T47D (cell line): ENCODE results near the gene METTL25B.

Source experiments
- DNase-seq, 2 experiments: peaks; one replicate each; pipeline versions ENCODE4 v3.0.0 to v3.0.0-alpha.2; 2011 to 2012; ENCODE audit warnings: low read depth in 1 of 2, low spot score in 1 of 2
- JUND ChIP-seq: IDR thresholded peaks from 2 replicates; pipeline ENCODE4 v1.6.1; 2012; ENCODE audit warnings: low read depth
- in situ Hi-C: cut with HindIII; loops from 2 replicates; pipeline ENCODE4 v1.10.0; 2016; ENCODE audit warnings: low sequenced_read_pairs, low pct_unique_long_range_greater_than_20kb

METTL25B gene

DNA sequence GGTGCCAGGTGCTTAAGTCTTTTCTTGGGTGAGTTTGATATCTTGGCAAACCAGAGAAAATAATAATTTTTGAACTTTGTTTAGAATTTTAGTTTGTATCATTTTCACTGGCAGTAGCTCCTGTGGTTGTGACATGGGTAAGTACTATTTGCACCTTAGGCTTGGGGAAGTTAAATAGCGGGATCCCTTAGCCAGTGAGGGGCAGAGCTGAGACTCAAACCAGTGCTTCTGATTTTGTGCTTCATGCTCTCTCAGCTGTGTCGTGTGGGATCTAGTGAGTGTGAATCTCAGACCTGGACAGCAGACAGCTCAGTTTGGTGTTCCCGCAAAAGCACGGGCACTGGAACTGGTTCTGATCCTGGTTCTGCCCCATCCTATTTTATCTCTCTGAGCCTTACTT is 48.7 kb downstream of the METTL25B start:
- no peak for DNase-seq
- no peak for TF ChIP-seq JUND
- in situ Hi-C loops, result no loop called here

DNA sequence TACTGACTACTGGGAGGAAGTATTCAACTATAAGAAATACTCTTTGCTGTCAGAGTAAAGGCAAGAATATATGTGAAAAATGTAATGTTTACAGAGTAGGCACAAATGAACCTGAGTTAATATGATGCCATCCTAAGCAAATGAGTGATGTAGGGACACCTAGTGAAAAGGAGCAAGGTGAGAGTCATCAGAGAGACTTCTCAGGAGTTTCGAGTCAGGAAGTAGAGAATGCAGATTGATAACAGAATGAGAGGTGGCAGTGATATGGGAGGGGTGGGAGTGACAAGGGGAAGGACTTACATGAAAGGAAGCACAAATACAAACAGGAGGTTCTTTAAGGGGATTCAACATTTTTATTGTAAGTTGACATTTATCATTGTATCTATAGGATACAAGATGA is 49.3 kb downstream of the METTL25B start:
- in situ Hi-C loops, result no loop called here
- no peak for TF ChIP-seq JUND
- no peak for DNase-seq

DNA sequence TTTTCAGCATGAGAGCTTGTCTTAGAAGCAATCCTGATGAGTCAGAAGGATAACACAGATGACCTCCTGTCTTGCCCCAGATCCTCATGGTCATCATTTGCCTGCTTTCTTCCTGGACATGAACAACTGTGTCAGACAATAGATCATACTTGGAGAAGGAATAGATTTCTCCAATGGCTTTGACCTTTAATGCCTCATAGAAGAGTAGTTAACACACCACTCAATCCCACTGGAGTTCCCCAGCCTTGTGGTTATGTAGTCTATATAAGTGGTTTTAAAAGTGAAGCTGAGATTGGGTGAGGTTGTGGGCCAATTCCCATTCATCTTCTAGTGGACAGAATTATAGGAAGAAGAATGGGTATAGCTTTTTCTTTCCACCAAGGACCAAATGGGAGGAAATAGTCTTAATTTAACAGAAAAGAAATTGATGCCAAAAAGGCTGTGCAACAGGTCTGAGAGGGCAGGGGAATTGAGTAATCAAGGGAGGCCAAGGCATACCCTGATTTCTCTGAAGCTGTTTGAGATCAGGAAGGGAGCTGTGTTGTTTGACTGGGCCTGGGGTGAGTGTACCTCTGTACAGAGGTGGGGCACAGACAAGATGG is 53.4 kb downstream of the METTL25B start:
- no peak for DNase-seq
- in situ Hi-C loops, result no loop called here

DNA sequence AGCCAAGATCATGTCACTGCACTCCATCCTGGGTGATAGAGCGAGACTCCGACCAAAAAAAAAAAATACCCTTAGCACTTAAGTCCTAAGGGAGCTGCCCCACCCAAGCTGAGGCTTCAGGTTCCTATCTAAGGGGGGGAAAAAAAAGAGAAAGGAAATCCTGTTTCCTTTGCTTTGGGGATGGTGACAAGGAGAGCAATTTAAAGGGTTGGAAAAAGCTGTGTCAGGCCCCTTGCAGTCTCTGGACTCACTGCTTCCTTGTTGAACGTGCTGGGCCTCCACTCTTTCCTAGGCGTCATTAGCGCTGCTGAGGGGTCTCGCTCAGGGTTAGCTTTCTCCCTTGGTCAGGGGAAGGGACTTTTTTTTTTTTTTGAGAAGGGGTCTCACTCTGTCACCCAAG is 57.2 kb downstream of the METTL25B start:
- no peak for TF ChIP-seq JUND
- in situ Hi-C loops, result no loop called here
- no peak for DNase-seq

More for the DNA sequence above, 53.4 kb downstream of the METTL25B start:
- no peak for TF ChIP-seq JUND
